MCF 10A (cell line): ENCODE measurements around the gene BUB3. TPM values are rescaled to one million over a fixed set of nuclear protein-coding genes. Genes with fewer than 3 reads are reported as not detected.

Source experiments
- BruUV-seq: library from RNA; stranded (reverse); fragments of 400-500 nt; replicated peaks from 2 replicates; lab custom pipeline; 2021; lab: Mats Ljungman, UMichigan
- CTCF ChIA-PET: fragments of 300-600 bp; sonication (Branson Sonifier 250); formaldehyde crosslinking; extraction: SDS; loops from one replicate; lab custom pipeline; 2021; ENCODE audit warnings: antibody characterized with exemption, inconsistent platforms; lab: Yijun Ruan, JAX
- POLR2A ChIA-PET: fragments of 300-600, 350-650 bp; sonication (Branson Sonifier 250); formaldehyde crosslinking; extraction: SDS; loops from one replicate; lab custom pipeline; 2020; ENCODE audit warnings: antibody characterized with exemption, inconsistent platforms; lab: Yijun Ruan, JAX
- DNase-seq: peaks from one replicate; pipeline ENCODE4 v3.0.0-alpha.2; 2018; ENCODE audit not compliant: unreplicated experiment
- H3K27ac Mint-ChIP-seq: one replicate; pipeline ENCODE4 v1.8.0; 2022; ENCODE audit warnings: mild to moderate bottlenecking, low read depth, mixed read lengths; ENCODE audit not compliant: unreplicated experiment
- H3K27me3 Mint-ChIP-seq: one replicate; pipeline ENCODE4 v1.8.0; 2022; ENCODE audit warnings: mixed read lengths; ENCODE audit not compliant: insufficient read depth, unreplicated experiment
- H3K36me3 Mint-ChIP-seq: one replicate; pipeline ENCODE4 v1.8.0; 2022; ENCODE audit warnings: mild to moderate bottlenecking, moderate library complexity, mixed read lengths; ENCODE audit not compliant: insufficient read depth, unreplicated experiment
- H3K4me1 Mint-ChIP-seq: one replicate; pipeline ENCODE4 v1.8.0; 2022; ENCODE audit warnings: mixed read lengths; ENCODE audit not compliant: insufficient read depth, unreplicated experiment
- H3K4me3 Mint-ChIP-seq: one replicate; pipeline ENCODE4 v1.8.0; 2022; ENCODE audit warnings: mild to moderate bottlenecking, moderate library complexity, mixed read lengths; ENCODE audit not compliant: unreplicated experiment
- H3K9me3 Mint-ChIP-seq: one replicate; pipeline ENCODE4 v1.8.0; 2022; ENCODE audit warnings: mixed read lengths; ENCODE audit not compliant: unreplicated experiment
- CTCF ChIP-seq: fragments of 200-600 bp; IDR thresholded peaks from one replicate; pipeline ENCODE4 v1.8.0; 2022; ENCODE audit warnings: antibody characterized with exemption, mild to moderate bottlenecking; ENCODE audit not compliant: unreplicated experiment
- intact Hi-C: fragments of 100-400 bp; cut with micrococcal nuclease; formaldehyde crosslinking; loops from 2 replicates; pipeline ENCODE4 v1.14.1; 2022
- total RNA-seq: library from RNA; stranded (reverse); gene quantifications from 2 replicates; pipeline ENCODE4 v1.2.3, GENCODE V29; 2022

Gene BUB3
- total RNA-seq, 1 experiment from 2014 or later, result 197 TPM

- H3K27ac Mint-ChIP-seq, result no peak overlapping the region
- no peaks in the 10 kb centered on the region for H3K36me3 Mint-ChIP-seq
- intact Hi-C loops, result no loop called here
- ChIA-PET CTCF (interaction anchor here (0.6 to 1.3 kb wide), 8 partner anchors 9 to 435 kb away, joined by 3 to 5 read pairs (median 3); partner anchors contain the start of gene BUB3), POLR2A (interaction anchor here (1.8 kb wide), 1 partner anchor 15 kb away, joined by 9 read pairs; the partner anchor contains the start of gene BUB3)
- H3K4me3 Mint-ChIP-seq, result peak overlapping the region; percentile 62
- BruUV-seq, result no TSS peak
- no peak for DNase-seq
- no peaks in the 10 kb centered on the region for H3K9me3 Mint-ChIP-seq
- no peak for TF ChIP-seq CTCF
- H3K4me1 Mint-ChIP-seq, result peaks cover 12% of the 10 kb centered on the region
- H3K27me3 Mint-ChIP-seq, result peaks cover 64% of the 10 kb centered on the region
Observed at GRCh38 chr10:123139165-123139520, 15.1 kb upstream of the BUB3 start.

GRCh38 chr10:123139521-123140163 lies 14.6 kb upstream of the BUB3 start:
- H3K36me3 Mint-ChIP-seq, result no peaks in the 10 kb centered on the region
- no peak for TF ChIP-seq CTCF
- no TSS peak for BruUV-seq
- H3K4me3 Mint-ChIP-seq, result peak overlapping the region; percentile 62
- H3K9me3 Mint-ChIP-seq, result no peaks in the 10 kb centered on the region
- peaks cover 59% of the 10 kb centered on the region for H3K27me3 Mint-ChIP-seq
- intact Hi-C loops, result no loop called here
- DNase-seq, result no peak
- ChIA-PET POLR2A (interaction anchor here (1.8 kb wide), 1 partner anchor 14 kb away, joined by 9 read pairs; the partner anchor contains the start of gene BUB3), CTCF (interaction anchor here (0.6 to 1.3 kb wide), 7 partner anchors 10 to 434 kb away, joined by 3 to 4 read pairs (median 3); partner anchors contain the start of gene BUB3)
- no peak overlapping the region for H3K27ac Mint-ChIP-seq
- peaks cover 12% of the 10 kb centered on the region for H3K4me1 Mint-ChIP-seq

- no peak for TF ChIP-seq CTCF
- Mint-ChIP-seq H3K4me3 (no peak overlapping the region), H3K36me3 (no peaks in the 10 kb centered on the region), H3K27ac (no peak overlapping the region), H3K9me3 (no peaks in the 10 kb centered on the region), H3K4me1 (peaks cover 15% of the 10 kb centered on the region), H3K27me3 (peaks cover 58% of the 10 kb centered on the region)
- no TSS peak for BruUV-seq
- DNase-seq, result no peak
- intact Hi-C loops, result no loop called here
- POLR2A ChIA-PET, result interaction anchor here (0.6 to 1.8 kb wide), 4 partner anchors 14 to 240 kb away, joined by 3 to 9 read pairs (median 3); partner anchors contain the start of genes BUB3 and PSTK
- CTCF ChIA-PET, result interaction anchor here (0.6 to 1.2 kb wide), 3 partner anchors 97 to 241 kb away, joined by 3 to 5 read pairs (median 4); no protein-coding TSS in a partner anchor
Observed at GRCh38 chr10:123140164-123140982, 13.8 kb upstream of the BUB3 start.

GRCh38 chr10:123140983-123141390 lies 13.2 kb upstream of the BUB3 start:
- no peak overlapping the region for H3K4me3 Mint-ChIP-seq
- CTCF ChIA-PET, result interaction anchor here (0.6 to 1.5 kb wide), 4 partner anchors 8 to 240 kb away, joined by 3 to 5 read pairs (median 4); no protein-coding TSS in a partner anchor

More at GRCh38 chr10:123140983-123141390, 13.2 kb upstream of the BUB3 start:
- peaks cover 17% of the 10 kb centered on the region for H3K4me1 Mint-ChIP-seq
- BruUV-seq, result no TSS peak
- intact Hi-C loops, result no loop called here
- POLR2A ChIA-PET, result interaction anchor here (0.6 to 1.5 kb wide), 4 partner anchors 13 to 240 kb away, joined by 3 read pairs; partner anchors contain the start of genes BUB3 and PSTK
- H3K27ac Mint-ChIP-seq, result no peak overlapping the region
- no peaks in the 10 kb centered on the region for H3K9me3 Mint-ChIP-seq
- peaks cover 58% of the 10 kb centered on the region for H3K27me3 Mint-ChIP-seq
- DNase-seq, result no peak
- TF ChIP-seq CTCF, result no peak
- H3K36me3 Mint-ChIP-seq, result no peaks in the 10 kb centered on the region
